Measurements from ENCODE around the gene SLC25A47.

Gene SLC25A47

GRCh38 chr14:100350276-100350926, 27.3 kb downstream of the SLC25A47 start:
- no peak for DNase-seq

- DNase-seq: no peak
Measured at GRCh38 chr14:100350986-100351385, 27.8 kb downstream of the SLC25A47 start.

GRCh38 chr14:100358396-100358795, 35.3 kb downstream of the SLC25A47 start:
- DNase-seq: no peak

- DNase-seq: no peak
Measured at GRCh38 chr14:100359111-100359510, 36.0 kb downstream of the SLC25A47 start.

GRCh38 chr14:100359881-100360280, 36.7 kb downstream of the SLC25A47 start:
- DNase-seq: no peak

- no peak for DNase-seq
Measured at GRCh38 chr14:100361626-100362025, 38.5 kb downstream of the SLC25A47 start.

GRCh38 chr14:100362311-100362927, 39.3 kb downstream of the SLC25A47 start:
- DNase-seq: no peak

- DNase-seq: no peak
Measured at GRCh38 chr14:100363053-100363452, 39.9 kb downstream of the SLC25A47 start.

GRCh38 chr14:100364403-100364802, 41.3 kb downstream of the SLC25A47 start:
- DNase-seq: no peak

- DNase-seq: no peak
Measured at GRCh38 chr14:100365741-100366140, 42.6 kb downstream of the SLC25A47 start.

GRCh38 chr14:100369019-100369418, 45.9 kb downstream of the SLC25A47 start:
- DNase-seq: no peak

- no peak for DNase-seq
Measured at GRCh38 chr14:100370003-100370402, 46.9 kb downstream of the SLC25A47 start.

- DNase-seq: no peak
Measured at GRCh38 chr14:100371773-100372172, 48.6 kb downstream of the SLC25A47 start.

GRCh38 chr14:100372357-100373048, 49.4 kb downstream of the SLC25A47 start:
- DNase-seq: no peak

GRCh38 chr14:100374270-100374669, 51.1 kb downstream of the SLC25A47 start:
- DNase-seq: no peak

- no peak for DNase-seq
Measured at GRCh38 chr14:100374876-100375265, 51.7 kb downstream of the SLC25A47 start.

GRCh38 chr14:100375266-100375962, 52.3 kb downstream of the SLC25A47 start:
- no peak for DNase-seq

- DNase-seq: peak; percentile 30
Measured at GRCh38 chr14:100375963-100376735, 53.0 kb downstream of the SLC25A47 start, which contains the start of gene WDR25. Gene WDR25, plus strand, starts transcription at chr14:100376485.

GRCh38 chr14:100376751-100377171, 53.6 kb downstream of the SLC25A47 start:
- DNase-seq: no peak

All from cortex of kidney (tissue), 1 donor.